ENCODE results near the gene GMPR.

GMPR gene

GRCh38 chr6:16238057-16238962, at the start of gene GMPR:
Gene GMPR (plus strand): TSS chr6:16238587. CDS start chr6:16238694, 107 bp downstream.
- peak; percentile 27 to 46 for DNase-seq (ENCODE audit: low read depth in 1 of 2, low spot score in 1 of 2)

GRCh38 chr6:16190214-16190613, 48.2 kb upstream of the GMPR start:
- no peak for DNase-seq (ENCODE audit: low read depth in 1 of 2, low spot score in 1 of 2)

DNA sequence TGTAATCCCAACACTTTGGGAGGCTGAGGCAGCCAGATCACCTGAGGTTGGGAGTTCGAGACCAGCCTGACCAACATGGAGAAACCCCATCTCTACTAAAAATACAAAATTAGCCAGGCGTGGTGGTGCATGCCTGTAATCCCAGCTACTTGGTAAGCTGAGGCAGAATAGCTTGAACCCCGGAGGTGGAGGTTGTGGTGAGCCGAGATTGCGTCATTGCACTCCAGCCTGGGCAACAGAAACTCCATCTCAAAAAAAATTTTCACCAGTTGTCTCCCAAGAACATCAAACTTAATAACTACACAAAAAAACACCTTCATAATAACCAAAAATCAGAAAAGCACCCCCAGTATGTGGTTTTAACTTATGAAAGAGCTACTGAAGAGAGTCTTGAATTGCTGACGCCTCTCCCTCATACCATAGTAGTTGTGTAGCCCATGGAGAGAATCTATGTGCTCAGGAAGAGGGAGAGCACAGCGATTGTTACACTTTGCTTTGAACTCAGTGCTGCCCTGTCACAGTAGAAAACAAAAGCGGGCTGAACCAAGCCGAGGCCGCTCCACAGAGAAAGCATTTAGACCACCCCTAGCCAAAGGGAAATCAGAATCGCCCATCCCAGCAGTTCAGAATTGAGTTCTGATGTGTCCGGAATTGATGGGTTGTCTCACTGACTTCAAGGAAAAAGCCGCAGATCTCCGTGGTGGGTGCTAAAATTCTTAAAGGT, 42.0 kb upstream of the GMPR start:
- DNase-seq (ENCODE audit: low read depth in 1 of 2, low spot score in 1 of 2): no peak

DNA sequence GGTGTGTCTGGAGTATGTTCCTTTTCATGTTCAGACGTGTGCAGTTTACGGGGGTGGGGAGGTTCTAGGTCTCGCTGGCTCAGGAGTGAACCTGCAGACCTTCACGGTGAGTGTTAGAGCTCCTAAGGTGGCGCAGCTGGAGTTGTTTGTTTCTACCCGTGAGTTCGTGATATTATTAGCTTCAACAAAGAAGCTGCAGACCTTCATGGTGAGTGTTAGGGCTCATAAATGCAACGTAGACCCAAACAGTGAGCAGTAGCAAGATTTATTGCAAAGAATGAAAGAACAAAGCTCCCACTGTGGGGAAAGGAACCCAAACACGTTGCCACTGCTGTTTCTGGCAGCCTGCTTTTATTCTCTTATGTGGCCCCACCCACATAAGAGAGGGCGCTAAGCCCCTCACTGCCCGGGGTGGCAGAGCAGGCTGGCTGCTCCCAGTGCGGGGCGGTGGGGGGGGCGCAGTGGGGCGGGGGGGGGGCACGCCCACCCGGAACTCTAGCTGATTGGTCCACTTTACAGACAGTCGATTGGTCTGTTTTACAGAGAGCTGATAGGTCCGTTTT, 41.3 kb upstream of the GMPR start:
- no peak for DNase-seq (ENCODE audit: low read depth in 1 of 2, low spot score in 1 of 2)

GRCh38 chr6:16198061-16198705, 40.2 kb upstream of the GMPR start:
- DNase-seq (ENCODE audit: low read depth in 1 of 2, low spot score in 1 of 2): no peak

- DNase-seq (ENCODE audit: low read depth in 1 of 2, low spot score in 1 of 2): no peak
Measured at GRCh38 chr6:16199804-16200203, 38.6 kb upstream of the GMPR start.

DNA sequence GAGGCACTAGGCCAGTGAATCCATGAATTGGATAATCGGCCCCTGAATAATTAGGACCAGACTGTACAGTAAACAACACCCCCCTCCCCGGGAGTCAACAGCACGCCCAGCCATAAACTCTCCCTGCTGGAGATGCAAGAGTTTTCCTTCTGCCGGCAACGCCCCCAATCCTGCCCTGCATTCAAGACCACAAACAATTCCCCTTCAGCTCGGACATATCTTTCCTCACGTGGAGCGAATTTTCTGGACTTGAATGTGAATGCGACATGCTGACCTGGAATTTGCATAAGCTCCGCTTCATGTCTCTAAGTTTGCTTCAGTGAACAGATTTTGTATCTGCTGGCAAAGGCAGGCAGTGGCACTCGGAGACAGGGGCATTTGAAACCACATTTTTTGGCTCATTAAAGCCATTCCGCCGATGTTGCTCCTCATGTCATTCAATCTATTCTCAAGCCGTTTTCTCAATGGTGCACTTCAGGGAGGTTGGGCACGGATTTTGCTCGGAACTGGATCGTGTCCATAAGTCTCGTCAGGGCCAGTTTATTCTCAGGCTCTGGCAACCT, 38.0 kb upstream of the GMPR start:
- DNase-seq (ENCODE audit: low read depth in 1 of 2, low spot score in 1 of 2): no peak

GRCh38 chr6:16201706-16202105, 36.7 kb upstream of the GMPR start:
- DNase-seq (ENCODE audit: low read depth in 1 of 2, low spot score in 1 of 2): no peak

DNA sequence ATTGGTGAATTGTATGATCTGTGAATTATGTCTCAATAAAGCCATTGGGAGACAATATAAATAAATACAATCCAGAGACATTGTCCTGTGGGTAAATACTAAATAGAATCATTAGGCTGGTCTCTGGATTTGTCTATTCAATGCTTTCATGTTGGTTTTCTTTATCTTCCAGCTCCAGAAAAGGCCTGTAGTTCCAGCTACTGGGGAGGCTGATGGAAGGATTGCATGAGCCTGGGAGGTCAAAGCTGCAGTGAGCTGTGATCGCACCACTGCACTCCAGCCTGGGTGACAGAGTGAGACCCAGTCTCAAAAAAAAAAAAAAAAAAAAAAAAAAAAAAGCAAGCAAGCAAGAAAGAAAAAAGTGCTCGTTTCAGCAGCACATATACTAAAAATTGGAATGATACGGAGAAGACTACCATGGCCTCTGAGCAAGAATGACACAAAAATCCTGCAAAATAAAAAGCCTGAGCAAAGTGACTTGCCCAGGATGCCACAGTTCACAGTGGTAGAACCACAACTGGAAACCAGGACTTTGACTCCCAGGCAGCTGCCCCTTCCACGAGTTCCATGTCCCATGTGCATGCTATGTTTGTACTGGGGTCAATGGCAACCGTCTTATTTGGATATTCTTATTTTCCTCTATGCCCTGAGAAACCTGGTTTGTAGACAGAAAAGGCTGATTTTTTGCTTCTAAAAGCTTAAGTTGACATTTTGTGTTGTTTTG, 33.6 kb upstream of the GMPR start:
- no peak for DNase-seq (ENCODE audit: low read depth in 1 of 2, low spot score in 1 of 2)

DNA sequence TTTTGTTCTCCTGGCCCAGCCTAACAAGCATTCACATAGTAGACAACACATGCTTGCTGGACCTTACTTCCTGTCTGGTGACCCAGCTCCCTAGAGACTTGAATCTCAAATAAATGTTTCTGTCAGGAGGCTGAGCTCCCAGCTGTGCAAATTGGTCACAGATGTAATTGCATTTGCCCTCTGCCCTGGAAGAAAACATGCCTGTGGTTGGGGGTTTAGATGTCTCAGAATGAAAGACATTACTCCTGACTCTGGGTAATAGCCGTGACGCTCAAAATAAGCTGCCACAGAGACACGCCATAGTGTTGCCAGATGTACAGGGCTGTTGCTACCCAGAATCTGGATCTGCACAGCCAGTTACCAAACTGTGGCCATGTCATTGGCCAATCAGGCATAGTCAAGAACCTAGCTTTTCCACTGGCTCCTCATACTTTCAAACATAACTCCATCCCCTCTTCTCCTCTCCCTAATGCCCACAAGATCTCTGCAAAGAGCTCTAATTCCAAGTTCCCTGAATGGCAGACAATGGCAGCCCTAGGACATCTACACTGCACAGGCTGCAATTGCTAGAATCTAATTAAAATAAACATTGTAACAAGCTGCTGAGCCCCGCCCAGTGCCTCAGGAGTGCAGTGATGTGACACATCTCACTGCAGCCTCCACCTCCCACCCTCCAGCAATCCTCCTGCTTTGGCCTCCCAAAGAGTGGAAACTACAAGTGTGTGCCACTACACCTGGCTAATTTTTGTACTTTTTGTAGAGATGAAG, 32.8 kb upstream of the GMPR start:
- DNase-seq (ENCODE audit: low read depth in 1 of 2, low spot score in 1 of 2): no peak

DNA sequence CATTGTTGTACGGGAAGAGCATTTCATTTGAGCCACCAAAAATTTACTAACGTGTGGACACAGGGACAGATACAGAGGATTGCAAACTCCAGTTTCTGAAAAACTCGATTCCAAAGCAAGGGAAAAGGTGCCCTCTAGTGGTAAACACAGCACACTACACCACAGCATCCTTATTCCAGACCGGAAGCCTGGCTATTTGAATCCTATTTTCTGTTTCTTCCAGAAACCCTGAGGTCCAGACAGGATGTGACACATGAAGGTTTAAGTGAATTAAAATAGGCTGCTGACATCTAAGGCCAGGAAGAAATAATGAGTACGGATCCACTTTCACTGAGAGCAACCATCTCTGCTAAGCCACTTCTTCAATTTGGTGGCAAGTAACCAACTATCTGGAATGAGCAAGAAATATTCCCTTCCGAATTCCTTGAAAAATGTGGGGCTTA, 31.8 kb upstream of the GMPR start:
- peak in 1 of 2 donors; percentile 41 for DNase-seq (ENCODE audit: low read depth in 1 of 2, low spot score in 1 of 2)

DNA sequence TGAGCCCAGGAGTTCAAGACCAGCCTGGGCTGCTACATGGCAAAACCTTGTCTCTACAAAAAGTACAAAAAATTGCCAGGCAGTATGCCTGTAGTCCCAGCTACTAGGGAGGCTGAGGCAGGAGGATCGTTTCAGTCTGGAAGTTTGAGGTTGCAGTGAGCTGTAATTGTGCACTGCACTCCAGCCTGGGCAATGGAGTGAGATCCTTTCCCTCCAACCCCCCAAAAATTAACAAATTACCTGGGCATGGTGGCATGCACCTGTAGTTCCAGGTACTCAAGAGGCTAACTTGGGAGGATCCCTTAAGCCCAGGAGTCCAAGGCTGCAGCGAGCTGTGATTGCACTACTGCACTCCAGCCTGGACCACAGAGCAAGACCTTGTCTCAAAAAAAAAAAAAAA, 29.4 kb upstream of the GMPR start:
- no peak for DNase-seq (ENCODE audit: low read depth in 1 of 2, low spot score in 1 of 2)

DNA sequence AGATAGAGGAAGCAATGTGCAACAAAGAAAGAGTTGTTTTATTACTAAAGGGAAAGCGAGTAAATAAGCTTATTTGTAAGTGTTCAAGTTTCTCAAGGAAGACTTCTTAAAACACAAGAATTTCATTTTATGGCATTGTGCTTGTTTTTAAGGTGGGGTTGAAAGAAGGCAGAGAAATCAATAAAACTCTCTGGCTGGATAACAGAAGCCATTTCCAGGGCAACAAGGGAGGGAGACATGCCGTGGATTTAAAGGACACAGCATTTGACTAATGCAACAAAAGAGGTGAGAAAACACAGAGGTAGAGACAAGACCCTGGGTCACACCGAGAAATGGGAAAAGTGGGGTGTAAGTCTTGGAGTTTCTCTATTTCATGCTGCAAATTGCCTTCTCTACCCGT, 28.8 kb upstream of the GMPR start:
- no peak for DNase-seq (ENCODE audit: low read depth in 1 of 2, low spot score in 1 of 2)

DNA sequence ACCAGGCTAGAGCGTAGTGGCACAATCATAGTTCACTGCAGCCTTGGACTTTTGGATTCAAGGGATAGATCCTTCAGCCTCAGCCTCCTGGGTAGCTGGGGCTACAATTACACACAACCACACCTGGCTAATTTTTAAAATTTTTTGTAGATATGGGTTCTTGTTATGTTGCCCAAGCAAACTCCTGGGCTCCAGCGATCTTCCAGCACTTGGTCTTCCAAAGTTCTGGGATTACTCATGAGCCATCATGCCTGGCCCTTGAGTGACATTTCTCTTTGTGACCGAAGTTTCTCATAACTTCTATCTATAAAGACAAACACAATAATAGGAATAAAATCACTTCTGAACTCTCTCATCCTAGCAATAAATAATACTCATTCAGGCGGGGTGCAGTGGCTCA, 26.1 kb upstream of the GMPR start:
- DNase-seq (ENCODE audit: low read depth in 1 of 2, low spot score in 1 of 2): no peak

- DNase-seq (ENCODE audit: low read depth in 1 of 2, low spot score in 1 of 2): no peak
Measured at GRCh38 chr6:16216501-16217155, 21.8 kb upstream of the GMPR start.

DNA sequence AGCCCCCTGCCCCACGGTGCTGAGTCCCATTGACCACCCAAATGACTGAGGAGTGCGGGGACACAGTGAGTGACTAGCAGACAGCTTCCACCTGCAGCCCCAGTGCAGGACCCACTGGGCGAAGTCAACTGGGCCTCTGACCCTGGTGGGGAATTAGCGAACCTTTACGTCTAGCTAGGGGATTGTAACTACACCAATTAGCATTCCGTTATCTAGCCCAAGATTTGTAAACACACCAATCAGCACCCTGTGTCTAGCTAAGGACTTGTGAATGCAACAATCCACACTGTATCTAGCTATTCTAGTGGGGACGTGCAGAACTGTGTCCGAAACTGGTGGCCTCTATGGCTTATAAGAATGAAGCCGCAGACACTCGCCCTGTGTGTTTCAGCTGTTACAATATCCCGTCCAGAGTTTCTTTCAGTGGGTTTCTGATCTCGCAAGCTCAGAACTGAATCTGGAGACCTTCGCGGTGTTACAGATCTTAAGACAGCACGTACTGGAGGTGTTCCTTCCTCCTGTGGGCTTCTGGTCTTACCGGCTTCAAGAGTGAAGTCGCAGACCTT, 21.1 kb upstream of the GMPR start:
- DNase-seq (ENCODE audit: low read depth in 1 of 2, low spot score in 1 of 2): no peak

DNA sequence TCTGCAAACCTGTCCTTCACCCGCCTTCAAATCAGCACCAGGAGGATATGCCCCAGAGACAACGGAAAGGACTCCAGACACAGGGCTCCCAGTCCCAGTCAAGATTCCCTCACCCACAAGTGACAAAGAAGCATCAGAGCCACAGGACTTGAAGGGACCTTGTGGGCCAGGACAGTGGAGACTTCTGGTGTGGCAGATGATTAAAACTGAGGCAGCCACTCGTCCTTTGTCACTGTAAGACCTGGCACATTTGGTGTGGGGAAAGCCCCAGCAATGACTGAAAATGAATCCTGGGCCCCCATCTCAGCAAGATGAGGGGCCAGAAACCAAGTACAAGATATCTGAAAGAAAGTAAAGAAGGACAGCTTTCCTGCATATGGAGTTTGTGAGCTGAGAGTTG, 15.6 kb upstream of the GMPR start:
- DNase-seq (ENCODE audit: low read depth in 1 of 2, low spot score in 1 of 2): no peak

- no peak for DNase-seq (ENCODE audit: low read depth in 1 of 2, low spot score in 1 of 2)
Measured at GRCh38 chr6:16223362-16223761, 15.0 kb upstream of the GMPR start.

DNA sequence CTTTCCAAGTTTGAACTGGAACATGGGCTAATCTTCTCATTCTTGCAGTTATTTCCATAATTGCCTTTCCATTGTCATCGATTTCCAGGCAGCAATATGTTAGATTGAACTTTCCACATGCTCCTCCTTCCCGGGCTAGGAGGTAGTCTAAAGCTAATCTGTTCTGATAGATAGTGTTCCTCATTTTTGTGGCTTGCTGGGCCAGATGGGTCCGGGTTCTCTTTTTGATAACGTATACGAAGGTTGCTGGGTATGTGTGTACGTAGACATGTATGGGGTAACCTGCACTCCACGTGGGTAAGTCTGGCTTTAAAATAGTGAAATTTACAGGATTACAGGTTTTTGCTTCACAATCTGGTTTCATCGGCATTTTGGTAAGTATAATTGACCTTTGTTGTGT, 14.0 kb upstream of the GMPR start:
- DNase-seq (ENCODE audit: low read depth in 1 of 2, low spot score in 1 of 2): no peak
